ENCODE data around the gene ECT2L.
A peak's percentile ranks its signal among the peaks of the same experiment; 100 is the strongest.

ECT2L gene

DNA sequence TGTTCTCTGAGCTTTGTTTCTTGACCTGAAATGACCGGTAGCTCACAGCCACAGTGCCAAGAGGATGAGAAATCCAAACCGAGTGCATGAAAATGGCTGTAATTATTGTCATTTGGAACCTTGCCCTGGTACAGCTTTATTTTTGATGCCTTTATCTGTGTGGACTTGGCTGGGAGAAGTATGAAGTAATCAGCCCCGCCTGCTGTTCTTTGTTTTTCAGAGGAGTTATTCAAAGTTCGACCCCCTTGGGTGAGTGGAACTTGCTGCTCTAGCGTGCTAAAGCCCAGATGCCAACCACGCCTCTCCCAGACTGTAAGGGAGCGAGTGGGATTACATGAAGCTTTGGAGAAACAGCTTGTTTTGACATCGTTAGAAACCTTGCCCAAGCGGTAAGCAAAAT, 48.3 kb downstream of the ECT2L start:
- H3K4me3 ChIP-seq (ENCODE audit: low read length): no peak overlapping the region
- no peak overlapping the region for H3K27ac ChIP-seq (ENCODE audit: low read depth, low read length)
- H3K36me3 ChIP-seq (ENCODE audit: control insufficient read depth, insufficient read depth, low read length): no peaks in the 10 kb centered on the region
- no peaks in the 10 kb centered on the region for H3K27me3 ChIP-seq (ENCODE audit: control insufficient read depth, insufficient read depth, low read length)
- H3K4me1 ChIP-seq (ENCODE audit: control insufficient read depth, insufficient read depth, low read length): no peaks in the 10 kb centered on the region
- no peak overlapping the region for H3K9ac ChIP-seq (ENCODE audit: low read length)

DNA sequence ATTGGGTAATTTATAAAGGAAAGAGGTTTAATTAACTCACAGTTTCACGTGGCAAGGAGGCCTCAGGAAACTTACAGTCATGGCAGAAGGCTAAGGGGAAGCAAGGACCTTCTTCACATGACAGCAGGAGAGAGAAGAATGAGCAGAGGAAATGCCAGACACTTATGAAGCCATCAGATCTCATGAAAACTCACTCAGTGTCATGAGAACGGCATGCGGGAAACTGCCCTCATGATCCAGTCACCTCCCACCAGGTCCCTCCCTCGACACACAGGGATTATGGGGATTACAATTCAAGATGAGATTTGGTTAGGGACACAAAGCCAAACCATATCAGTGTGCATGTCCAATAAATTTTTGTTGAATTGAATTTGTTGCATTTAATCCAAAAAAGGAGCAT, 52.0 kb downstream of the ECT2L start:
- no peaks in the 10 kb centered on the region for H3K27me3 ChIP-seq (ENCODE audit: control insufficient read depth, insufficient read depth, low read length)
- no peaks in the 10 kb centered on the region for H3K4me1 ChIP-seq (ENCODE audit: control insufficient read depth, insufficient read depth, low read length)
- no peaks in the 10 kb centered on the region for H3K36me3 ChIP-seq (ENCODE audit: control insufficient read depth, insufficient read depth, low read length)
- no peak overlapping the region for H3K4me3 ChIP-seq (ENCODE audit: low read length)
- H3K9ac ChIP-seq (ENCODE audit: low read length): no peak overlapping the region
- no peak overlapping the region for H3K27ac ChIP-seq (ENCODE audit: low read depth, low read length)

- Histone ChIP-seq H3K36me3 (ENCODE audit: control insufficient read depth, insufficient read depth, low read length) (no peaks in the 10 kb centered on the region), H3K9ac (ENCODE audit: low read length) (no peak overlapping the region), H3K4me3 (ENCODE audit: low read length) (no peak overlapping the region), H3K27ac (ENCODE audit: low read depth, low read length) (no peak overlapping the region), H3K4me1 (ENCODE audit: control insufficient read depth, insufficient read depth, low read length) (no peaks in the 10 kb centered on the region), H3K27me3 (ENCODE audit: control insufficient read depth, insufficient read depth, low read length) (no peaks in the 10 kb centered on the region)
Measured at GRCh38 chr6:138848461-138848860, 52.6 kb downstream of the ECT2L start.

- H3K4me3 ChIP-seq (ENCODE audit: low read length): no peak overlapping the region
- H3K36me3 ChIP-seq (ENCODE audit: control insufficient read depth, insufficient read depth, low read length): no peaks in the 10 kb centered on the region
- no peak overlapping the region for H3K27ac ChIP-seq (ENCODE audit: low read depth, low read length)
- no peaks in the 10 kb centered on the region for H3K4me1 ChIP-seq (ENCODE audit: control insufficient read depth, insufficient read depth, low read length)
- H3K27me3 ChIP-seq (ENCODE audit: control insufficient read depth, insufficient read depth, low read length): no peaks in the 10 kb centered on the region
- H3K9ac ChIP-seq (ENCODE audit: low read length): no peak overlapping the region
Measured at GRCh38 chr6:138849791-138850190, 53.9 kb downstream of the ECT2L start.

DNA sequence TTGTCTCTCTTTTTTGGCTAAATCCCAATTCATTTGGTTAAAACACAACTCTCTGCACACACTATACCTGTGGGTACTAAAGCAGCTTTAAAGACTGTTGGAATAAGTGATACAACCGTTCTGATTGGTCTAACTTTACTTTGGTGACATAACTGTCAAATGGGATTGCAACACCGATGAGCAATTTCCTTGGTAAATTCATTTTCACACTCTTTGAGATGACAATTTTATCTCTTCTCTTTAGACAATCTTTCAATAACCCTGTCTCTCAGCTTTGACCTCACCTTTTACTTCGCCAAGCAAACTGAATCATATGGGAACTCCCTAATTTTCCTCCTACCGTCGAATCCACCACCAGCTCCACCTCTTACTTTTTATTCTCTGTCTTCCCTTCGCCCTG, 60.8 kb downstream of the ECT2L start:
- no peaks in the 10 kb centered on the region for H3K27me3 ChIP-seq (ENCODE audit: control insufficient read depth, insufficient read depth, low read length)
- no peaks in the 10 kb centered on the region for H3K4me1 ChIP-seq (ENCODE audit: control insufficient read depth, insufficient read depth, low read length)
- H3K36me3 ChIP-seq (ENCODE audit: control insufficient read depth, insufficient read depth, low read length): no peaks in the 10 kb centered on the region
- no peak overlapping the region for H3K4me3 ChIP-seq (ENCODE audit: low read length)
- no peak overlapping the region for H3K9ac ChIP-seq (ENCODE audit: low read length)
- no peak overlapping the region for H3K27ac ChIP-seq (ENCODE audit: low read depth, low read length)

DNA sequence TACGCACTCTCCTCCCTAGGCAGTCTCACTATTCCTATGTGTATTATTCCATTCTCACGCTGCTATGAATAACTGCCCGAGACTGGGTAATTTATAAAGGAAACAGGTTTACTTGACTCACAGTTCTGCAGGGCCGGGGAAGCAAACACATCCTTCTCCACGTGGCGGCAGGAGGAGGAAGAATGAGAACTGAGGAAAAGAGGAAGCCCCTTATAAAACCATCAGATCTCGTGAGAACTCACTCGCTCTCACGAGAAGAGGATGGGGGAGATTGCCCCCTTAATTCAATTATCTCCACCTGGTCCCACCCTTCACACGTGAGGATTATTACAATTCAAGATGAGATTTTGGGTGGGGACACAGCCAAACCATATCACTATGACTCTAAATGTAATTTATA, 61.9 kb downstream of the ECT2L start:
- H3K27me3 ChIP-seq (ENCODE audit: control insufficient read depth, insufficient read depth, low read length): no peaks in the 10 kb centered on the region
- H3K4me3 ChIP-seq (ENCODE audit: low read length): no peak overlapping the region
- no peaks in the 10 kb centered on the region for H3K4me1 ChIP-seq (ENCODE audit: control insufficient read depth, insufficient read depth, low read length)
- no peaks in the 10 kb centered on the region for H3K36me3 ChIP-seq (ENCODE audit: control insufficient read depth, insufficient read depth, low read length)
- no peak overlapping the region for H3K9ac ChIP-seq (ENCODE audit: low read length)
- H3K27ac ChIP-seq (ENCODE audit: low read depth, low read length): no peak overlapping the region

GRCh38 chr6:138862456-138862855, 66.6 kb downstream of the ECT2L start:
- Histone ChIP-seq H3K27ac (ENCODE audit: low read depth, low read length) (no peak overlapping the region), H3K4me1 (ENCODE audit: control insufficient read depth, insufficient read depth, low read length) (peaks cover 3% of the 10 kb centered on the region)

GRCh38 chr6:138863321-138863720, 67.4 kb downstream of the ECT2L start:
- no peaks in the 10 kb centered on the region for H3K36me3 ChIP-seq (ENCODE audit: control insufficient read depth, insufficient read depth, low read length)
- H3K9ac ChIP-seq (ENCODE audit: low read length): no peak overlapping the region
- no peak overlapping the region for H3K27ac ChIP-seq (ENCODE audit: low read depth, low read length)
- peaks cover 3% of the 10 kb centered on the region for H3K4me1 ChIP-seq (ENCODE audit: control insufficient read depth, insufficient read depth, low read length)
- no peaks in the 10 kb centered on the region for H3K27me3 ChIP-seq (ENCODE audit: control insufficient read depth, insufficient read depth, low read length)
- no peak overlapping the region for H3K4me3 ChIP-seq (ENCODE audit: low read length)

More at GRCh38 chr6:138862456-138862855, 66.6 kb downstream of the ECT2L start:
- H3K36me3 ChIP-seq (ENCODE audit: control insufficient read depth, insufficient read depth, low read length): no peaks in the 10 kb centered on the region
- no peaks in the 10 kb centered on the region for H3K27me3 ChIP-seq (ENCODE audit: control insufficient read depth, insufficient read depth, low read length)
- H3K4me3 ChIP-seq (ENCODE audit: low read length): no peak overlapping the region
- no peak overlapping the region for H3K9ac ChIP-seq (ENCODE audit: low read length)

DNA sequence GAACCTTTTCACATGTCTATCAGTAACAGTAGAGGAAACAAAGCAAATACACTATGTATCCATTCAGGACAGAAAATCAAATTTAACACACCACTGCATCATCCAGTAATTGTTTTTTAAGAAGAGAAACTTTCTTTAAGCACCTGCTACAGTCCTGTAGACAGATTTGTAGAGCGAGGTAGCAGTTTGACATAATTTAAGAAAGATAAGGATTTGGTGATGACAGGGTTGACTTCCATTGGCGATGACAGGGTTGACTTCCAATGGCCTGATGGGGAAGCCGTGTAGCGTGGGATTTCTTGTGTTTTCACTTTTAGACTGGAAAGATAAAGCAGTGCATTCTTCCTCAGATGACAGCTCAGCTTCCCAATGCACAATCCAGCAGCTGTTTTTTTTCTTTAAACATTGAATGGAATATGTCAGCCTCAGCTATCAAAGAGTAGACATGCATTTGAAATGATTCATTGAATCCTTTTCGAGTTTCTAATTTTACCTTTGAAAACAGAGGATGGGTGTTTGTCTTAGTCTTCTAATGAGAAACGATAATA, 68.5 kb downstream of the ECT2L start:
- Histone ChIP-seq H3K27ac (ENCODE audit: low read depth, low read length) (no peak overlapping the region), H3K9ac (ENCODE audit: low read length) (no peak overlapping the region), H3K27me3 (ENCODE audit: control insufficient read depth, insufficient read depth, low read length) (no peaks in the 10 kb centered on the region), H3K36me3 (ENCODE audit: control insufficient read depth, insufficient read depth, low read length) (no peaks in the 10 kb centered on the region), H3K4me3 (ENCODE audit: low read length) (no peak overlapping the region), H3K4me1 (ENCODE audit: control insufficient read depth, insufficient read depth, low read length) (peaks cover 8% of the 10 kb centered on the region)

DNA sequence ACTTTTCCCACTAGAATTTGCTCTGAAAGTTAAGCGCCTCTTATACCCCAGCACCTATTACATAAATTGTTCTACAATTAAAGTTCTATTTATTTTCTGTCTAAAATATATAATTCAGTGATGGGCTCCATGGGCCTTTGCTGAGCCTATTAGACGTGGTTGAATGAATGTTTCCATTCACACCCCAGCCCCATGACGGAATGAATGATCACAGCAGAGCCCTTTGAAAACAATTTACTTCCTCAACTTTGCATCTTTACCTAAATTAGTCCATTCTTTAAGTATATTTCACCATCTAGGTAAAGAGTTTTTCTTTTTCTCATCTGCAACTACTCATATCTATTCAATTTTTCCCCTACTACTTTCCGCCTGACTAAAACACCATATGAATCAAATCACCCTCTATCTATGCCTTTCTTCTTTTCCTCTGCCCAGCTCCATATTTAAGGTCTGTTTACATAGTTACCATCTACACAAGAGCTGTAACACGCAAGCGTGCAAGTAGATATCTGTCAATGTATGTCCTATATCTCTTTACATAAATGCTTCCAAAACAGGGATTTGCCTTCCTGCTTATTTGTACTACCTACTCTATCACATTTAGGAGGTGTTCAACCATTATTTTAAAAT, 69.7 kb downstream of the ECT2L start:
- Histone ChIP-seq H3K4me3 (ENCODE audit: low read length) (no peak overlapping the region), H3K4me1 (ENCODE audit: control insufficient read depth, insufficient read depth, low read length) (peaks cover 11% of the 10 kb centered on the region), H3K27ac (ENCODE audit: low read depth, low read length) (no peak overlapping the region), H3K36me3 (ENCODE audit: control insufficient read depth, insufficient read depth, low read length) (no peaks in the 10 kb centered on the region), H3K27me3 (ENCODE audit: control insufficient read depth, insufficient read depth, low read length) (no peaks in the 10 kb centered on the region), H3K9ac (ENCODE audit: low read length) (no peak overlapping the region)

- Histone ChIP-seq H3K4me1 (ENCODE audit: control insufficient read depth, insufficient read depth, low read length) (peaks cover 11% of the 10 kb centered on the region), H3K36me3 (ENCODE audit: control insufficient read depth, insufficient read depth, low read length) (no peaks in the 10 kb centered on the region), H3K9ac (ENCODE audit: low read length) (no peak overlapping the region), H3K27me3 (ENCODE audit: control insufficient read depth, insufficient read depth, low read length) (no peaks in the 10 kb centered on the region), H3K4me3 (ENCODE audit: low read length) (no peak overlapping the region), H3K27ac (ENCODE audit: low read depth, low read length) (peak overlapping the region; percentile 48)
Measured at GRCh38 chr6:138868181-138868580, 72.3 kb downstream of the ECT2L start.

DNA sequence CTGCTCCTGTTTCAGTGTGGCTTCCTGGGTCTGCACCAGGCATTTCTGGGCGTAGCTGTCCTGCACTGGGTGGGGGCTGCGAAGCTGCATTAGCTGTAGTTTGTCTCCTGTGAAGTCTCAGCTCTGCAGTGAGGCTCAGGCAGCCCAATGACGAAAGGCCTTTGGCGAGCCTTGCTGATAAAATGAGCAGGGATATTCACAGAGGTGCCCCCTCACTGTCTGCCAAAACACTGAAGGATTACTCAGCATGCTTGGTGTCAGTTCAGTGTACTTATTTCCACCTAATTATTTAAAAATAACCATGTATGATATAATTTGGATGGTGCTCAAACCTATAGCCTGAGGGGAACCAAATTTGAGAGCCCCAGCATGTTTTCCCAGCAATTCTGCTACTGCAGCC, 73.5 kb downstream of the ECT2L start:
- peak overlapping the region; percentile 57 for H3K27ac ChIP-seq (ENCODE audit: low read depth, low read length)
- H3K4me3 ChIP-seq (ENCODE audit: low read length): no peak overlapping the region
- H3K9ac ChIP-seq (ENCODE audit: low read length): no peak overlapping the region
- H3K4me1 ChIP-seq (ENCODE audit: control insufficient read depth, insufficient read depth, low read length): peaks cover 11% of the 10 kb centered on the region
- H3K36me3 ChIP-seq (ENCODE audit: control insufficient read depth, insufficient read depth, low read length): no peaks in the 10 kb centered on the region
- no peaks in the 10 kb centered on the region for H3K27me3 ChIP-seq (ENCODE audit: control insufficient read depth, insufficient read depth, low read length)

- Histone ChIP-seq H3K9ac (ENCODE audit: low read length) (no peak overlapping the region), H3K36me3 (ENCODE audit: control insufficient read depth, insufficient read depth, low read length) (no peaks in the 10 kb centered on the region), H3K27ac (ENCODE audit: low read depth, low read length) (no peak overlapping the region), H3K4me1 (ENCODE audit: control insufficient read depth, insufficient read depth, low read length) (peaks cover 10% of the 10 kb centered on the region), H3K4me3 (ENCODE audit: low read length) (no peak overlapping the region), H3K27me3 (ENCODE audit: control insufficient read depth, insufficient read depth, low read length) (no peaks in the 10 kb centered on the region)
Measured at GRCh38 chr6:138873191-138873590, 77.3 kb downstream of the ECT2L start.

Measured in rectal smooth muscle tissue (tissue), 1 donor.